Caco-2 (cell line): ENCODE results near the gene MAST4. TPM values are rescaled to one million over a fixed set of nuclear protein-coding genes. Genes with fewer than 3 reads are reported as not detected.

ENCODE experiments used
- BruUV-seq: library from RNA; stranded (reverse); fragments of 400-500 nt; replicated peaks from 2 replicates; lab custom pipeline; 2021; lab: Mats Ljungman, UMichigan
- CTCF ChIA-PET: fragments of 300-600 bp; sonication (Branson Sonifier 250); formaldehyde crosslinking; loops from one replicate; lab custom pipeline; 2022; ENCODE audit warnings: antibody characterized with exemption; lab: Charles Lee
- POLR2A ChIA-PET: fragments of 300-600 bp; sonication (Branson Sonifier 250); formaldehyde crosslinking; loops from one replicate; lab custom pipeline; 2022; ENCODE audit warnings: antibody characterized with exemption; lab: Charles Lee
- DNase-seq, 2 experiments: peaks; one replicate each; pipeline versions ENCODE4 v3.0.0 to v3.0.0-alpha.2; 2020 to 2022
- H3K27me3 ChIP-seq: replicated peaks from 2 replicates; pipeline ENCODE4 v1.6.0; 2011; ENCODE audit warnings: low read length; ENCODE audit not compliant: control insufficient read depth, insufficient read depth
- H3K36me3 ChIP-seq: 2 replicates; pipeline ENCODE4 v1.5.1; 2011; ENCODE audit warnings: low read length; ENCODE audit not compliant: control insufficient read depth, insufficient read depth
- H3K4me1 ChIP-seq: fragments of 250-450 bp; sonication (Bioruptor Pico); 2 replicates; pipeline ENCODE4 v1.5.1; 2020; ENCODE audit warnings: mild to moderate bottlenecking
- H3K4me3 ChIP-seq: 2 replicates; pipeline ENCODE4 v1.5.1; 2011; ENCODE audit warnings: low read depth, mild to moderate bottlenecking, control low read depth, low read length
- H3K9me3 ChIP-seq: fragments of 250-450 bp; sonication (Bioruptor Pico); 2 replicates; pipeline ENCODE4 v1.5.1; 2020; ENCODE audit warnings: mild to moderate bottlenecking, moderate library complexity
- H3K27ac Mint-ChIP-seq: one replicate; pipeline ENCODE4 v1.8.0; 2022; ENCODE audit warnings: mixed read lengths; ENCODE audit not compliant: unreplicated experiment
- H3K27me3 Mint-ChIP-seq: one replicate; pipeline ENCODE4 v1.8.0; 2022; ENCODE audit warnings: mixed read lengths; ENCODE audit not compliant: insufficient read depth, unreplicated experiment
- H3K36me3 Mint-ChIP-seq: one replicate; pipeline ENCODE4 v1.8.0; 2022; ENCODE audit warnings: mild to moderate bottlenecking, mixed read lengths; ENCODE audit not compliant: insufficient read depth, unreplicated experiment
- H3K4me1 Mint-ChIP-seq: one replicate; pipeline ENCODE4 v1.8.0; 2022; ENCODE audit warnings: low read depth, mixed read lengths; ENCODE audit not compliant: unreplicated experiment
- H3K4me3 Mint-ChIP-seq: one replicate; pipeline ENCODE4 v1.8.0; 2022; ENCODE audit warnings: mild to moderate bottlenecking, moderate library complexity, mixed read lengths; ENCODE audit not compliant: unreplicated experiment
- H3K9me3 Mint-ChIP-seq: one replicate; pipeline ENCODE4 v1.8.0; 2022; ENCODE audit warnings: mixed read lengths; ENCODE audit not compliant: unreplicated experiment
- CTCF ChIP-seq, 2 experiments: fragments of 200-600 bp in 1 of 2; IDR thresholded peaks; 1 replicate in 1 of 2; 2 replicates in 1 of 2; pipeline versions ENCODE4 v1.5.1 to v1.8.0; 2011 to 2022; ENCODE audit warnings: antibody characterized with exemption in 1 of 2, control low read depth in 1 of 2, inconsistent platforms in 1 of 2, low read depth in 1 of 2, low read length in 1 of 2, mild to moderate bottlenecking in 1 of 2, moderate library complexity in 1 of 2; ENCODE audit not compliant: insufficient read depth in 1 of 2, severe bottlenecking in 1 of 2, unreplicated experiment in 1 of 2
- intact Hi-C: fragments of 100-400 bp; cut with micrococcal nuclease; formaldehyde crosslinking; loops from one replicate; pipeline ENCODE4 v1.10.0; 2022; ENCODE audit not compliant: unreplicated experiment
- total RNA-seq: library from RNA; stranded (reverse); gene quantifications from 2 replicates; pipeline ENCODE4 v1.2.3, GENCODE V29; 2022

The MAST4 gene
- total RNA-seq, 1 experiment from 2014 or later: 17.8 TPM

DNA sequence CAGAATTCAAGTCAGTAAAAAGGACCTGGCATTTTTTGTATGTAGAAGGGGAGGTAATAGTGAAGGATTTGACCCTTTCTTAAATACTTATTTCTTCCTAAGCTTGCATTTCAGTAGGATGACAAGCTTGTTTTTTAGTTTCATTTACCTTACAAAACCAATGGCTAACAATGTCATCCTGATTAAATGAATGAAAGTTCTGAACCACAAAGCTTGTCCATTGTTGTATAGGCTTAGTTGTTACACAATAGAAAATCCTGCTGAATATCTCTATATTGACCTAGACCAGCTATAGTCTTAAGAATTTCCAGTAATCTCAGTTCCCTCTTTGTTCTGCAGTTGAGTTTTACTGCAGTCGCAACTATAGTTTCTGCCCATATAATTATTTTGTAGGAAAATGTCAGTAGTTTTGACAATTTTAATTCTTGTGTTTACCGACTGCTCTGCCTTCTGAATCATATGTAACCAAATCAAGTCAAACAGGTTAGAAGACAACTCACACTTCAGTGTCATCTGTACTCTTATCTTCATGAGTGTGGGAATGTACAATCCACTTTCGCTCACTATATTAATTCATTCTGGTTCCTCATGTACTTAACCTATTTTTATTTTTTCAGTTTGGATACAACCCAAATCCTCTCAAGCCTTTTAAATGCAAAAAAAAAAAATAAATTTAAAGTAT is 404.7 kb downstream of the MAST4 start:
- BruUV-seq: no TSS peak
- H3K9me3 Mint-ChIP-seq: no peaks in the 10 kb centered on the region
- no peak for TF ChIP-seq CTCF (IDR thresholded peaks at IDR 0.05; ENCODE audit: insufficient read depth in 1 of 2, low read depth in 1 of 2, low read length in 1 of 2, severe bottlenecking in 1 of 2, unreplicated experiment in 1 of 2)
- no peak for DNase-seq
- H3K4me3 Mint-ChIP-seq: no peak overlapping the region
- POLR2A ChIA-PET: interaction anchor here (0.6 to 1.1 kb wide), 3 partner anchors 33 to 120 kb away, joined by 3 to 5 read pairs (median 4); no protein-coding TSS in a partner anchor
- no peaks in the 10 kb centered on the region for H3K27me3 Mint-ChIP-seq
- peak overlapping the region; percentile 79 for H3K27ac Mint-ChIP-seq
- H3K4me3 ChIP-seq: no peak overlapping the region
- H3K4me1 ChIP-seq: peaks cover 31% of the 10 kb centered on the region
- H3K4me1 Mint-ChIP-seq: peaks cover 25% of the 10 kb centered on the region
- no peaks in the 10 kb centered on the region for H3K9me3 ChIP-seq
- no peaks in the 10 kb centered on the region for H3K36me3 ChIP-seq
- CTCF ChIA-PET: no interaction called here
- no peaks in the 10 kb centered on the region for H3K27me3 ChIP-seq
- intact Hi-C loops: loop anchor here (5.0 kb wide), 1 partner anchor 141 kb away; no protein-coding TSS in a partner anchor
- peaks cover 7% of the 10 kb centered on the region for H3K36me3 Mint-ChIP-seq

- TSS peak; percentile 84 for BruUV-seq
- CTCF ChIA-PET: no interaction called here
- H3K4me1 ChIP-seq: peaks cover 45% of the 10 kb centered on the region
These were observed 406.9 kb downstream of the MAST4 start for GRCh38 chr5:67002832-67003684.

More at GRCh38 chr5:67002832-67003684, 406.9 kb downstream of the MAST4 start:
- Mint-ChIP-seq H3K4me1 (peaks cover 38% of the 10 kb centered on the region), H3K9me3 (no peaks in the 10 kb centered on the region), H3K4me3 (peak overlapping the region; percentile 97), H3K36me3 (peaks cover 7% of the 10 kb centered on the region), H3K27ac (peak overlapping the region; percentile 95), H3K27me3 (no peaks in the 10 kb centered on the region)
- DNase-seq: no peak
- TF ChIP-seq CTCF (IDR thresholded peaks at IDR 0.05; ENCODE audit: insufficient read depth in 1 of 2, low read depth in 1 of 2, low read length in 1 of 2, severe bottlenecking in 1 of 2, unreplicated experiment in 1 of 2): no peak
- H3K27me3 ChIP-seq: no peaks in the 10 kb centered on the region
- H3K9me3 ChIP-seq: no peaks in the 10 kb centered on the region
- H3K4me3 ChIP-seq: peak overlapping the region; percentile 51
- intact Hi-C loops: loop anchor here (1.0 to 5.0 kb wide), 2 partner anchors 8 to 139 kb away; no protein-coding TSS in a partner anchor
- POLR2A ChIA-PET: interaction anchor here (0.6 to 1.0 kb wide), 2 partner anchors 9 to 44 kb away, joined by 3 read pairs; no protein-coding TSS in a partner anchor
- no peaks in the 10 kb centered on the region for H3K36me3 ChIP-seq
